D721Med (cell line): ENCODE results near the gene NR1H2.

Experiments
- DNase-seq: peaks from one replicate; pipeline ENCODE4 v3.0.0; 2011; ENCODE audit warnings: low spot score; ENCODE audit not compliant: insufficient read length
- FAIRE-seq: peaks from 2 replicates; lab custom pipeline; 2011; peaks lifted over from hg19 to GRCh38; lab: Jason Lieb, UNC
- CTCF ChIP-seq: IDR thresholded peaks from 2 replicates; pipeline ENCODE4 v1.5.1; 2012; ENCODE audit warnings: mild to moderate bottlenecking, control low read depth; ENCODE audit not compliant: insufficient read depth; ENCODE audit errors: missing control alignments

NR1H2 gene

GRCh38 chr19:50419022-50419579, 42.8 kb downstream of the NR1H2 start:
- no peak for TF ChIP-seq CTCF
- DNase-seq (no peak), FAIRE-seq (no peak)

GRCh38 chr19:50419580-50420035, 43.4 kb downstream of the NR1H2 start:
- no peak for TF ChIP-seq CTCF
- DNase-seq (no peak), FAIRE-seq (no peak)

- FAIRE-seq (no peak), DNase-seq (no peak)
- no peak for TF ChIP-seq CTCF
Measured at GRCh38 chr19:50420127-50420526, 43.9 kb downstream of the NR1H2 start.

GRCh38 chr19:50420808-50421207, 44.6 kb downstream of the NR1H2 start:
- DNase-seq: no peak
- no peak for FAIRE-seq
- no peak for TF ChIP-seq CTCF

GRCh38 chr19:50422397-50423278, 46.4 kb downstream of the NR1H2 start:
- DNase-seq: no peak
- no peak for TF ChIP-seq CTCF
- no peak for FAIRE-seq

- DNase-seq: no peak
- no peak for FAIRE-seq
- no peak for TF ChIP-seq CTCF
Measured at GRCh38 chr19:50423279-50424113, 47.2 kb downstream of the NR1H2 start.
